GM19035 (cell line): ENCODE measurements around the gene CYBA.

Source experiments
- ATAC-seq: cut with Tn5 transposase; IDR thresholded peaks from one replicate; pipeline ENCODE4 v1.9.1; 2021; ENCODE audit not compliant: unreplicated experiment

The CYBA gene

DNA sequence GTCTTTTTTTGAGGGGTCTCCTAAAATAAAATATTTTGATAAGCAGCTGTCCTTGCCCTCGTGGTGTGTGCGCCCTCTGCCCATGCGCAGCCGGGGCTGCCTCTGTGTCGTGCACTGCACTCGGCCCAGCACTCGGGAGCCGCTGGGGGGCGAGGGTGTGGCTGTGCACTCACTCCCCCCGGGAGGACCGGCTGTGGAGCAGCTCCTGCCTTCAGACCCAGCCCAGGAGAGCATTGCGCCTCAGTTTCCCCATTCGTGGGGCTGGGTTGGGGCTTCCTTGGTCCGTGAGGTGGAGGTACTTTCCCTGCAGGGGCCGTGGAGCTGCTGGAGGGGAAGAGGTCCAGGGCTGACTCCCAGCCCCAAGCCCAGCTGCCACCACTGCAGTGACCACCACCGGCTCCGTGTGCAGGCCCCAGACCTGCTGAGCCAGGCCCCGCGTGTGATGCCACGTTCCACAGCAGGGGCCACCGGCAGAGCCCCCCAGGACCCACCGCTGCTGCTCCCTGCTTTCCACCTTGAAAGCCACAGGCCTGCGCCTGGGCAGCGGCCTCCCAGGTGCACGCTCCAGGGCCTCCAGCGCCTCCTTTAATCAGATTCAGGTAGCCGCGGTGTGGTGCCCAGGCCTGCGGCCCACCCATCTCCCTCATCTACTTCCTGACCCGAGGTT lies 18.8 kb downstream of the CYBA start:
- no peak for ATAC-seq

DNA sequence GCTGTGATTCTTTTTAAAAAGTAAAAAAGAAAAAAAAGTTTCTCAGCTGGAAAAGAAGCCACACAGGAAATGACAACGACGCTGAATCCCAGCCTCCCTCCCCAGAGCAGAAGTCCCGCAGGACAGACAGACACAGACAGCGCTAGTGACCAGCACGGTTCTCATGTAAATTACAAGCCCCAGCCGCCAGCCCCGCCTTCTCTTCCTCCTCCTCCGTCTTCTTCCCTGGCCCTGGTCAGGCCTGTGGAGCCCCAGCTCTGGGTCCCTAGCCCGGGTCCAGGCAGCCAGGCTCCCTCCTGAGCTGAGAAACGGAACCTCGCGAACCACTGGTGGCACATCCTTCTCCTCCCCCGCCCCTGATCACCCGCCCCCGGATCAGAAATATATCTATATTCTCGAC lies 19.5 kb downstream of the CYBA start:
- no peak for ATAC-seq

DNA sequence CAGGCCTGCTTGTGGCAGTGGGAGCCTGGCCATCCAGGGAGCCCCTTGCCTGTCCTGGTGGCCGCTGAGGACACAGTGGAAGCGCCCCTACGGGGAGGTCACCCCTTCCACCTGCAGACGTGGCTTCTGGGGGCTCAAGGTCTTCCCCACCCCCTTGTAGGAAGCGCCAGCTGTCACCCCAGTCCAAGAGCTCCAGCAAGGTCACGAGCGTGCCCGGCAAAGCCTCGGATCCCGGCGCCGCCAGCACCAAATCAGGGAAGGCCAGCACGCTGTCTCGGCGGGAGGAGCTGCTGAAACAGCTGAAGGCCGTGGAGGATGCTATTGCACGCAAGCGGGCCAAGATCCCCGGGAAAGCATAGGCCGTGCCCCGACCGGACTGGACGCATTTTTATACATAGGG lies 19.9 kb downstream of the CYBA start:
- ATAC-seq = no peak

DNA sequence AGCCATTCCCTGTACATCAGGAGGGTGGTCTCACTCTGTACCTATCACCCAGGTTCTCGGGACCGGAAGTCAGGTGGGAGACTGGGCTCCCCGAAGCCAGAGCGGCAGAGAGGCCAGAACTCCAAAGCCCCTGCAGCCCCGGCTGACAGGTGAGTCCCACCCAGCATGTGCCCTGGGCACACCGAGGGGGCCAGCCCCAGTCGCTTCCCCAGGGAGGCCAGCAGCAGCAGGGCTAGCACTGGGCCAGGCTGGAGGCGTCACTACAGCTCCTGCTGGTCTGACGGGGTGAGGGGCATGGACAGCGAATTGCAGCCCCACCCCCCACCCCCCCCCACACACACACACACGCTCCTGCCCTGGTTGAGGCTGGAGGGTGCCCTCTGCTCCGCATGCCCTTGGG lies 20.4 kb downstream of the CYBA start:
- no peak for ATAC-seq

DNA sequence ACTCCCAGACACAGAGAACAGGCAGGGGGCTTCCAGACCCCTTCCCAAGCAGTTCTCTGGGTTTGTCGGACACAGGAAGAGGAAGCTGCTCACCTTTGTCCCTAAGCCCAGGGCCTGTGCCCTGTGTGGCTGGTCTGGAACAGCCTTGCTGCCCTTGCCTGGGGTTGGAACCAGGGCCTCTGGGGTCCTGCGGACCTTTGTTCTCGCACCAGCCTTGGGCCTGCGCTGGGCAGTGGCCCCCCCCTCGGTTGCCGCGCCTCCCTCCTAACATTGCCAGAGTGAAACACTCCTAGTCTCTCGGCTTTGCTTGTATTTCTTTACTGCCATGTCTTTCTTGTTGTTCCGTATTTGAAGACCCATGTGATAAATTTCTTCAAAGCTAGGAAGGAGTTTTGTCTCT lies 21.0 kb downstream of the CYBA start:
- no peak for ATAC-seq

DNA sequence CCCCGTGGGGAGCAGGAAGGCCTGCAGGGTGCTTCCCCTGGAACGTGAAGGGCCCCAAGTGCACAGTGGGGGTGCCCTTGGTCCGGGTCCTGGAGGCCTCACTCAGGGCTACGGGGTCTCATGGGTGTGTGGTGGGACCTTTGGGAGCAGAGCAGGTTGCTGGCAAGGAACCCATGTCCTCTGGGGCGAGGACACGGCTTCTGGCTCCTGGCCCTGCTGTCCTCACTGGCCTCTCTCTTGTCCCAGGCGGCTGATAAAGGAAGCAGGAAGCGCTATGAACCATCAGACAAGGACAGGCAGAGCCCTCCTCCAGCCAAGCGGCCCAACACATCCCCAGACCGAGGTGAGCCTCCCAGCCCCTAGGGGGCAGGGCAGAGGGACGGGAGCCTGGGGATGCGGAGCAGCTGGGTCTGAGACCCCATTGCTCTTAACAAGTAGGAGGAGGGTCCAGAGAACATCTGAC lies 22.3 kb downstream of the CYBA start:
- no peak for ATAC-seq

DNA sequence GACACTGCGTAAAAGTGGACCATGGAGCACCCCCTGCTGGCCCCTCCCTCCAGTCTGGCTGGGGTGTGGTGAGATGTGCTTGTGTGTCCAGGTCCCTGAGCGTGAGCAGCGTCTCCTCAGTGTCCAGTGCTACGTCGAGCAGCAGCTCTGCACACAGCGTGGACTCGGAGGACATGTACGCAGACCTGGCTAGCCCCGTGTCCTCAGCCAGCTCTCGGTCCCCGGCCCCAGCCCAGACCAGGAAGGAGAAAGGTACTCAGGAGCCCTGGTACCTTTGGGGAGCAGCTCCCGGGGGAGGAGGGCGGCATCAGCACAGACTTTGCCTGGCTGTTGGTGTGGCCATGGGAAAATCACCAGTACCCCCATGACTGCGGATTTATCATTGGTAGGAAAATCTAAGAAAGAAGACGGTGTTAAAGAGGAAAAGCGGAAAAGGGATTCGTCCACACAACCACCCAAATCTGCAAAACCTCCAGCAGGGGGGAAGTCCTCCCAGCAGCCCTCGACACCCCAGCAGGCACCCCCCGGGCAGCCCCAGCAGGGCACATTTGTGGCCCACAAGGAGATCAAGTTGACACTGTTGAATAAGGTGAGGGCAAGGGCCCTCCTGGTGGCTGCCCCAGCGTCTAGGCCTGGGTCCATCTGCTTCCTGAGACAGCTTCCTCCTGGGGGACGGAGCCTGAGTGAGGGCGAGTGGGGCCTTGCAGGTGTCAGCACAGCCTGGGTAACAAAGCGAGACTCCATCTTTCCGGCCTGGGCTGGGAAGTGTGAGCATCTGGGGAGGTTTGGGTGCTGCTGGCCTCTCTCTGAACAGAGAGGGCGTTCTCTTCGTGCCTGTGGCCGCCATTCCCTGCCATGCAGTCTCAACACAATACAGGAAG lies 23.1 kb downstream of the CYBA start:
- no peak for ATAC-seq

DNA sequence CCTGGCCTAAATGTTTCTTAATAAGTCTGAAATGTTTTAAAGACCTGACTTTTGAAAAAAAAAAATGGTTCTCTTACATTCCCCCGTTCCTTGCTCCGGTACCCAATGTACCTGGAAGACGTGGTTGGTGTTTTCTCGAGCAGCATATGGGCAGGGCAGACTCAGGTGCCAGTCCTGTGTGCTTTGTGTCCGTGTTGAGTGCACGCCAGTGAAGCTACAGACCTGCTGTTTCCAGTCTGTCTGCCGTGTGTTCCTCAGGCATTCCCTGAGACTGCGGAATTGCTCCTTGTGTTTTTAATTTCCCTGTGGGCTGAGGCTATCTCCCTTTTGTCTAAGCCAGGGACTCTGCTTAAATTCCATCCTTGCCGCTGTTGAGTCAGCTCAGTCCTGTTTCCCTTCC lies 24.2 kb downstream of the CYBA start:
- no peak for ATAC-seq

DNA sequence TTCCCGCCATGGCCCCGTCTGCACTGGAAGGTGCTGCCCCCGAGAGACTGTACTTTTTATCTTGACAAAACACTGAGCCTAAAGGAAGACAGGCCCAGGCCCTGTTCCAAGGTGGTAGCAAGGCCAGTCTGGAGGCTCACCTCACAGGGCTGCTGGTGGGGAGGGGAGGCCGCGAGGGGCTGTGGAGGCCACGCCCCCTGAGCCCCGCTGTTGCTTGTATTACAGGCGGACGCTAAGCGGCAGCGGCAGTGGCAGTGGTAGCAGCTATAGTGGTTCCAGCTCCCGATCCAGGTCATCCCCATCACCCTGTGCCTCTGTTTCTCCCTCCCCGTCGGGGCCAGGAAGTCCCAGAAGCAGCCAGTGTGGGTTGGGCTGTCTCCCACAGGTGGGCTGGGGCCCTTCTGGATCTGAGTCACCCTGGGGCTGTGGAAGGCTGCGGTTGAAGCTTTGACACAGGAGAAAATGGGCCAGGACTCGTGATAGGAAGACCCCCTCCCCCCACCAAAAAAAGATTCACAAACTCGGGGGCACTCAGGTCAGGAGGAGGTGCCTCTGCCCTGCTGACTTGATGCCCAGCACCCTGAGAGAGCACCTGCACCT lies 25.8 kb downstream of the CYBA start:
- no peak for ATAC-seq

DNA sequence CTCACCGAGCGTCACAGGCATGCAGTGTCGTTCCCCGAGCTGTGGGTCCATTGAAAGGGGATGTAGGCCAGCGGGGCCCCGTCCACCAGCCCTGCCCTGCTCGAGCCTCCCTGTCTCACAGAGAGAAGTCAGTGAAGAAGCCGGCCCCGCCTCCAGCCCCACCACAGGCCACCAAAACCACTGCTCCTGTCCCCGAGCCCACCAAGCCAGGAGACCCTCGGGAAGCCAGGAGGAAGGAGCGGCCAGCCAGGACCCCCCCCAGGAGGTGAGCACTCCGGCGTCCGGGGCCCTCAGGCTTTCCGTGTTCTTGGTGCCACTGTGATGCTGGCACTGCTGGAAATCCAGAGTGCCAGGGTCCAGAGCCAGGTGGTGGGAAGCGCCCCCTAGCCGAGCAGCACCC lies 26.4 kb downstream of the CYBA start:
- no peak for ATAC-seq

DNA sequence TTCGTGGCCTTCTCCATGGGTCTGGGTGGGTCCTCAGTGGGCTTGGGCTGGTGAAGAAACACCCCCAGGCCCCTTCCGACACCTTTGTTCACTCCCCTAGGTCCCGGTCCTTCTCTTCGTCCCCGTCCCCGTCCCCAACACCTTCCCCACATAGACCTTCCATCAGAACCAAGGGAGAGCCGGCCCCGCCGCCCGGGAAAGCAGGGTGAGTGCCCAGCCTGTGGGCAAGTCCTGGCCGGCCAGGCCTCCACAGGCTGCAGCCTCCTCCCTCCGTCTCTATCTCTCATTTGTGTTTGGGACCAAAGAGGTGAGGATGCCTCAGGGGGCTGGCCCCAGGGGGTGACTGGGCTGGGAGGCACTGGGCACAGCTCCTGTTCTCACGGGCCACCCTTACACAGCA lies 27.0 kb downstream of the CYBA start:
- ATAC-seq = no peak

DNA sequence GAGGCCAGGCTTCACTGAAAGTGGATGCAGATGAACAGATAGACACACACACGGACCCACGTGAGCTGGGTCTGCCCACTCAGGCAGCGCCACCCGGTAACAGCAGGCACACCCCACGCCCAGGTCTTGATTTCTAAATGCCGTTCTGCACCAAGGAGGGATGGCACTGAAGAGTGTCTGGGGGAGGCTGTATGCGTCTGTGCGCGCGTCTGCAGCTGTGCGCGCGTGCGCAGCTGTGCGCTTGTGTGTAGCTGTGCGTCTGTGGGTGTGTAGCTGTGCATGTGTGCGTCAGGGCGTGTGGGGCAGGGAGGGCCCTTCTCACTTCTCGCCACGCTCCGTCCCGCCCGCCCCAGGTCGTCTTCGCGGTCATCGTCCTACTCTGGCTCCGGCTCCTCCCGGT lies 28.0 kb downstream of the CYBA start:
- no peak for ATAC-seq

DNA sequence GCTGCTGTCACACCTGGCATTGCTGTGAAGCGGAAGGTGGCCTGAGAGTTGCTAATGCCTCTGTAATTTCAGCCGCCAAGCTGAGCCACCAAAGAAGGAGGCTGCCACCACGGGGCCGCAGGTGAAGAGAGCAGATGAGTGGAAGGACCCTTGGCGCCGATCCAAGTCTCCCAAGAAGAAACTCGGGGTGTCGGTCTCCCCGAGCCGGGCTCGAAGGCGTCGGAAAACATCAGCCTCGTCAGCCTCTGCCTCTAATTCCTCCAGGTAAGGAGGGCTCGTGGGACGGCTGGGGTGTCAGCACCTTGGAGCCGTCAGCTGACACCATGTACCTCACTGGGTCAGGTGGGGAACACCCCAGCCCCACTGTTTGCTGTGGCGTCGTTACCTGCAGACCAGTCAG lies 28.7 kb downstream of the CYBA start:
- ATAC-seq = no peak

DNA sequence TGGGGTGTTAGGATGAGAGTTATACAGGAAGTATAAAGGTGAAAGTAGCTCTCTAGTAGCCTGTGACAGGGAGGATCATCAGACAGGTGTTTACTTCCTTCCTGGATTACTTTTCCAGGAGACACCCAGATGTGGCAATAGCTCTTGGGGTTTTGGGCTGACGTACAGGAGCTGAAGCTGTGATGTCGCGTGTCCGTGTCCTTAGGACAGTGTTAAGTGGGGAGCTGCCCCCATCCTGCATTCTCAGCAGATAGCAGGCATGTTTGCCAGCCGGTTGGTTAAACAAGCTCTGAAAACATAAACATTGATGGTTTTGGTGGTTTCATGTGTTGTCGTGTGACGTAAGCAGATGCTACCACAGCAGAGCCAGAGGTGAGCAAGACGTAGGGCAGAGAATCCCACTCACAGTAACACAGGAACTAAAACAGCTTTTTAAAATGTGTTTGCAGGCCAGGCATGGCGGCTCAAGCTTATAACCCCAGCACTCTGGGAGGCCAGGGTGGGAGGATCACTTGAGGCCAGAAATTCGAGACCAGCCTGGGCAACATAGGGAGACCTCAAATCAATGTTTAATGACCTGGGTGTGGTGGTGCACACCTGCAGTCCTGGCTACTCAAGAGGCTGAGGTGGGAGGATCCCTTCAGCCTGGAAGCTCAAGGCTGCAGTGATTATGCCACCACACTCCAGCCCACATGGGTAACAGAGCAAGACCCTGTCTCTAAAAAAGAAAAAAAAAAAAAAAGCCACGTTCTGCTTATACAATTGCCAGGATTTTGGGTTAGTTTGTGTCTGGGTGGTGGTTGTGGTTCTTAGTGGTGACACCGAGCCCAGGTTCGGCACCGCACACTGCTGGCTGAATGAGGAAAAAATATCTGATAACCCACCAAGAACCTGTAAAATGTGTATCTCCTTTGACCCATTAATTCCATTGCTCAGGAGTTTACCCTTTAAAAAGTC lies 30.7 kb downstream of the CYBA start:
- ATAC-seq = no peak

DNA sequence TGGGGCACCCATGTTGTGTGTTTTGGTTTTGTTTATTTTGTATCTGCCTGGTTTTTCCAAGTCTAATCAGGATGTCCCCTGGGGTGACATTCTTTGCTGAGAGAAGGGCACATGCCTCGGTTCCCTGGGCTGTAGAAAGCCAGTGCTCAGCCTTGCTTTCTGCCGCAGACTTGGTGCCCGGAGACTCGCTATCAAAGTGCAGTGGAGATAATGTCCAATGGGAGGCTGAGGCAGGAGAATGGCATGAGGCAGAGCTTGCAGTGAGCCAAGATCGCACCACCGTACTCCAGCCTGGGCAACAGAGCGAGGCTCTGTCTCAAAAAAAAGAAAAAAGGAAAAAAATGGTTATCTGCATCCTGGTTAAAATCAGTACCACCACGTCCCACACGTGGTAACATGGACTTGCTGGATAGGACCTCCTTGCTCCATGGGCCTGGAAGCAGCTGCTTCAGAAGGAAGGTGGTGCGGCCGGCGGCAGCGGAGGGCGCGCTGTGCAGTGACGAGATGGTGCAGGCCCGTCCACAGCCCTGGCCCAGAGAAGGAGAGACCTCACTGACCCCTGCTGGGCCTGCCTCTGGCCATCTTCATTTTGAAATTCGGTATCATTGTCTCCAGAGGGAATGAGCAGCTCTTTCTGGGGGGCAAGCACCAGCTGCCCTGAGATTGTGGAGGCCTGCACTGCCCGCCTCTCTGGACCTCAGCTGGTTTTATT lies 31.7 kb downstream of the CYBA start:
- ATAC-seq = no peak

DNA sequence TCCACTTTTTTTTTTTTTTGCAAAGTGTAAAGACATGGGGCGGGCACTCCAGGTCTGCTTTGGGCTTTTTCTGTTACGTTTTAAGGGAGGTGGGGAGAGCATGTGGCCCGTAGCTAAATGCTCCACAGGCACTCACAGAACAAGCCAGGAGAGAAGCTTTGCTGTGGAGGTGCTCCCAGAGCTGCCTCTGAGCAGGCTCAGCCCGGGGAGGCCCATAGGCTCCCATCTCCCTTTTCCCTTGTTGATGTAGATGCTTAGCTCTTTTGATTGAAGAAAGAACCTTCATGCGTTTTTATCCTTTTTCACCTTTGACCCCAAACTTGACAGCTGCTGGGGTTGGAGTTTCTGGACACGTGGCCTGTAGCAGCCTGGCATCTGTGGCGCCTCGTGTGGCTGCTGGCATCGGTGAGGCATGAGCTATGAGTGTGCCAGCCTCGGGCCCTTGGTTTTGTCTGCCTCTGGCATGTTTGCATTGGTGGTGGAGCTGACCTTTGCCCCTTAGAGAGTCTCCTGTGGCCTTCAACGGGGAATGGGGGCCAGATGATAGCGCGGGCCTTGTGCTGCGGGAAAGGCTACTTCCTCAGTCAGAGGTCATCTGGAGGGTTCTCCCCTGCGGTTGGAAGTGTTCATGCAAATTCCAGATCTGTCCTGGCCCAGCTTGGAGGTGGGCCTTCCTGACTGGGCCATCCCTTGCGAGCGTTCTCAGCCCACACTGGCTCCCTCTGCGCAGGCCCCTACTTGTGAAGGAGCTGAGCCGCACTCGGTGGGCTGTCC lies 32.5 kb downstream of the CYBA start:
- ATAC-seq = no peak

DNA sequence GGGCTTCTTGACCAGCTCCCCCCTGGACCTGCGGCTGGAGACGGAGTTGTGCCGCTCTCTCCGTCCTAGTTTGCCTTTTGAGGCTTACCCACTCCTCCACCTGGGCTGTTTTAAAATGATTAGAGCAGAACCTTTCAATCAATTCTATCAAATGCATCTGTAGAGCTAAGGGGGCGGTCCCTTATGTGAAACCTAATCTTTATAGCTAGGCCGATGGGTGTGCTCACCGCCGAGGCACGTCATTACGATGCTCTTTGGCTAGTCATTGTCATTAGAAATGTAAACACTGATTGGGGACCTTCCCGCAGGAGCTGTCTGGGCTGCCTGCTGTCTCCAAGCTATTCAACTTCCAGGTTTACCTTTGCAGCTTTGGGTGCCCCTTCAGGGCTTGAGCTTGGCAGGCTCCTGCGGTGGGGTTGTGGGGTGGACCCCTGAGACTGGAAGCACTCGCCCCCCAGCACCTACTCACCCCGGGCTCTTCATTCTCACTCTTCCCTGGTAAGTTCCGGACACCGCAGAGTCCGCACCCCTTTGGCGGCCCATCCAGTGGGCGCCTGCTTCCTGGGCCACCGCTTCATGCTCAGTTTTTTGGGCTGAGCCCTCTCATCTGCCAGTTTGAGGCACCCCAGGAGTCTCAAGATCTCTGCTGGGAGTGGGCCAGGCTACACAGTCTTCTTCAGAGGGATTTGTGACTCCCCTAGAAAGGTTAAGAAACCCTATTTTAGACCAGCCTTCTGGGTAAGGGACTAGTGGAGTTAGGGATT lies 33.4 kb downstream of the CYBA start:
- ATAC-seq = no peak

DNA sequence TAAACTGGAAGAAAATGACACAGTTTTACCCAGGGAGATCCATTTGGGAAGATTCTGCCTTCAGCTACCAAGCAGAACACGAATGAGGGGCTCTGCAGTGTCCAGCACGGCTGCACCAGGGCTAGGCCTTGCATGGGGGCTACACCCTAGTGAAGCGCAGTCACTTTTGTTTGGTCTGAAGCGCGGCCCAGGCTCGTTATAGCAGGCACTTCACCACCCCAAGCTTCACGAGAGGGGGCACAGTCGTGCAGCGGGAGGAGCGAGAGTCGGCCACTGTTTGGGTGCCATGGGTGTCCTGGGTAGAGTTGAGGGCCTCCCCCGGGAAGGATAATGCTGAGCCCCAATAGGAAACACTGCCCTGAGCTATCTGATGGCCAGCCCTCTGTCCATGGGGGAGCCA lies 34.1 kb downstream of the CYBA start:
- ATAC-seq = no peak

DNA sequence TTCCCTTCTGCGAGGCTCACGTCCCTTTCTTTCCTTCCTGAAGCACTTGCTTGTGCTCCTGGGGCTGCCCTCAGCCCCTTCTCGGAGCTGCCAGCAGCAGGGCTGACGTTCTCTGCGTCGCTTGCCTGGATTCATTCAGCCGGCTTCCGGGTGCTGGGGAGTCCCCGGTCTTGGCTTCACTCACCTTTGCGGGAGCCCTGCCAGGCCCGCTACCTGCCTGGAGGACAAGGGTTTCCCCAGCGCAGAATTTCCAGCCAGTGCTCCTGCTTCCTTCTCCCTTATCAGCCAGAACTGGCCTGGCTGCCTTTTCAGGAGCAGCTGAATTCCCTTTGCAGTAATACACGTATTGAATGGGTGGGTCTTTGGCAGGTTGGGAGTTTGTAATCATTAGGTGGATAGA lies 34.5 kb downstream of the CYBA start:
- ATAC-seq = no peak
